GM18505 (cell line): ENCODE measurements around the gene HHAT.
"Not testable (repeated sequence)": the region's sequence is repeated elsewhere in the genome, so short reads cannot be mapped to it uniquely, and the experiment has no call there.

Experiments
- ATAC-seq: cut with Tn5 transposase; IDR thresholded peaks from one replicate; pipeline ENCODE4 v1.9.1; 2021; ENCODE audit not compliant: unreplicated experiment
- POLR2A ChIP-seq: IDR thresholded peaks from 4 replicates; pipeline ENCODE4 v1.6.1; 2011; ENCODE audit warnings: borderline replicate concordance; ENCODE audit not compliant: insufficient read depth, insufficient read length; ENCODE audit errors: extremely low read depth

HHAT gene

GRCh38 chr1:210645582-210646257 lies 317.0 kb downstream of the HHAT start:
- no peak for TF ChIP-seq POLR2A
- no peak for ATAC-seq

- TF ChIP-seq POLR2A = no peak
- no peak for ATAC-seq
These were observed 317.5 kb downstream of the HHAT start for GRCh38 chr1:210646258-210646616.

DNA sequence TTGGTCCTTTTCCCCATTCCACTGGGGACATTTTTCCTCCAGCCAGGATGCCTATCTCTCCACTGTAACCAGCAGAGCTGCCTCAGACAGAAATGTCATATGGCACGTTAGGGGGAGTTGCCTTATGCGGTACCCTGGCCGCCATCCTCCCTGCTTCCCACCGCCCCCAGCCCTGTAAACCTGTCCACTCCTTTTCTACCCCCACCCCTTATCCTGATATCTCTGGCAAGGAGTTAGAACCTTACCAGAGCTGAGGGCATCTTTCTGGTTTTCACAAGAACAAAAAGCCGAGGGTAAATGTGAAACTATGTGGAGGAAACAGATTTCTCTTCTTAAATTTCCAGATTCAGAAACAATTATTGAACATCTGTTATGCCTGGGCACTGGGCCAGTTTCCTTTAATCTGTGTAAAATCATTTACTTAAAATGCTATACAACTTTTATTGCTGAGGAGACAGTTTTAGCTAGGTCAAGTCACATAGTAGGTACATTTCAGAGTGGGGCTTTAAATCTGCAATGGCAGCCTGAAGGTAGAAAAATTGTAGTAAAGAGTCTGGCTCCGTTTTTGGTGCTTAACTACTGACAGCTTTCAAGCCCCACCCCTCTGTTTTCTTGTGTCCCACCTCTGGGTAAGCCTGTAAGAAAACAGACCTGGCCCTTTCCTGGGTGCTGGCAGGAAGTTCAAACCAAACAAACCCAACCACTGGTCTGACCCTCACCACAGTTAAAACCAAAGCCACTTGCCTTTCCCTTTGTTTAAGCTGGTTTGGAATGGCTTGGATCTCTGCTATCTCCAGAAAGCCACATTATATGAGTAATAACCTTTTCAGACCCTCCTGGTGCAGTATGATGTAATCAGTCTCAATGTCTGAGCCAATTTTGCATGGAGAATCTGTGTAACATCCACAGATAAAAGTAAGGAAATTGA lies 319.0 kb downstream of the HHAT start:
- TF ChIP-seq POLR2A = no peak

DNA sequence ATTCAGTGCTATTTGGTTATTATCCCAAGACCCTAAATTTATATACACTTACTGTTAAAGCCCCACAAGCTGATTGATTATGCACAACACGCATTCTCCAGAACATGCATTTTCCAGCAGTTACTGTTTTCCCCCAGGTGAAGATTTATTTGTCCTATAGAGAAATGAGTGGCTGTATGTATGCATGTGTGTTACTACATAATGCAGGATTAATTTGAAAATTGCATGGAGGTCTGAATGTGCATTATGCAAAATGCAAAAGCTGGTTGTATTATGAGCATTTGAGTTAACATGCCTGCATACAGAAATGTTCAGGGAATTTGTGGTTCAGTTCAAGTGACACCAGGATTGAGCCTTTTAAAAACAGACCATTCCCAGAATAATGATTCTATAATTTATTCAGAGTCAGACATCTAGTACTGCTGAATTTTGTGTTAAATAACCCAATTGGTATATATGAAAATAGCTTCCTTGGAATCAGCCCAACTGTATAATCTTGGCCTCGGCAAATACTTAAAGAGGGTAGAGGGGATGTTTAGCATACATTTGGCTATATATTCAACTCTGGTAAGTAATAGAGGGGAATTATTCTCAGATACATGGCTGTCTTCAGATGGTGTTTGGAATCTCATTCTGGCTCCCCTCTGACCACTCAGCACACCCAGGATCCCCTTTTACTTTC lies 320.0 kb downstream of the HHAT start:
- TF ChIP-seq POLR2A = no peak
- ATAC-seq = no peak

More for the DNA sequence above, 319.0 kb downstream of the HHAT start:
- ATAC-seq = no peak

DNA sequence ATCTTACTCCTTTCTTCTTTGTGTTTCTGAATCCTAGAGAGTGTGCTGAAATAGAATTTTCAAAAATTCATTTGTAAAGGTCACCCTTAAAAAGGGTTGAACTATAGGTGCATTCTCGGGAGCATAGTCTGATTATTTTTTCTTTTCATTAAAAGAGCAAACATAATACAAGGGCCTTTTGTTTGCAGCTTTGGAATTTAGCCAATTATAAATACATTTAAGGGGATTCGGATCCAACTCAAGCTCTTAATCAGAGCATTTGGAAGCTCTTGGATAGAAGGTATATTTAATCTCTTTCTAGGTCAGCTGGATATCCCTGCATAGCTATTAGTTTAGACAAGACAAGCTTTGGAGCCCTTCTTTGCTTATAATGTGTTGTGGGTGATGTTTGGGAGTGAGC lies 321.7 kb downstream of the HHAT start:
- no peak for TF ChIP-seq POLR2A
- no peak for ATAC-seq

DNA sequence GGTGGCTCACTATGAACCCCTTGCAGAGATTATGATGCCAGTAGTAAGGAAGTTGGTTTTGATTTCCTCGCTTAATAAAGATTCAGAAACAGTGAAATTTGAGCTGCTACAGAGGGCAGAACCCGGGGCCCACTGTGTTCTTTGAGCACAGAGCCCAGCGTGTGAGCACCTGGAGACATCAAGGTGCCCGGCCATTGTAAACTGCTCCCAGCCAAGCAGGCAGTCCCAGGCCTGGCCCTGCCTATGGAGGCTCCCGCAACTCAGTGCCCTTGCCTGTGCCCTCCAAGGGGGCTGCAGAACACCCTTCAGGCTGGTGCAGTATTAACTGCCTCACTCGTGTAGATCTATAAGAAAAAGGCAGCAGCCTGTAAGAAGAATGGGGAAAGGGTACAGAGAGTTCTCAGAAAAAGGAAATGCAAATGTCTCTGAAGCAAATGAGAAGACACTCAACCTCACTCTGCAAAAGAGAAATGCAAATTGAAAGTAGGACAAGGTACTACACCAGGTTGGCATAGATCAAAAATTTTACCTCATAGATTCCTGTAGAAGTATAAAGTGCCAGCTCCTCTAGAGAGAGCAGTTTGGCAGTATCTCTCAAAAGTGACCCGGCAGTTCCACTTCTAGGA lies 323.7 kb downstream of the HHAT start:
- no peak for ATAC-seq
- TF ChIP-seq POLR2A = no peak

DNA sequence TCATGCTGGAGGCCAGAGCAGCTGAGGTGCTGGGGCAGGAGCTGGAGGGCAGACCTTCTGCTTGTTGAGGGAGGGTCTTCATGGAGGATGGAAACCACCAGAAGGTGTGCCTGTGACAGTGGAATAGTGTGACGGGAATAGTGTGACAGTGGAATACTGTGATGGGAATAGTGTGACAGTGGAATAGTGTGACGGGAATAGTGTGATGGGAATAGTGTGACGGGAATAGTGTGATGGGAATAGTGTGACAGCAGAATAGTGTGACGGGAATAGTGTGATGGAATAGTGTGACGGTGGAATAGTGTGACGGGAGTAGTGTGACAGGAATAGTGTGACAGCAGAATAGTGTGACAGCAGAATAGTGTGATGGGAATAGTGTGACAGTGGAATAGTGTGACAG lies 325.1 kb downstream of the HHAT start:
- no peak for TF ChIP-seq POLR2A
- no peak for ATAC-seq

DNA sequence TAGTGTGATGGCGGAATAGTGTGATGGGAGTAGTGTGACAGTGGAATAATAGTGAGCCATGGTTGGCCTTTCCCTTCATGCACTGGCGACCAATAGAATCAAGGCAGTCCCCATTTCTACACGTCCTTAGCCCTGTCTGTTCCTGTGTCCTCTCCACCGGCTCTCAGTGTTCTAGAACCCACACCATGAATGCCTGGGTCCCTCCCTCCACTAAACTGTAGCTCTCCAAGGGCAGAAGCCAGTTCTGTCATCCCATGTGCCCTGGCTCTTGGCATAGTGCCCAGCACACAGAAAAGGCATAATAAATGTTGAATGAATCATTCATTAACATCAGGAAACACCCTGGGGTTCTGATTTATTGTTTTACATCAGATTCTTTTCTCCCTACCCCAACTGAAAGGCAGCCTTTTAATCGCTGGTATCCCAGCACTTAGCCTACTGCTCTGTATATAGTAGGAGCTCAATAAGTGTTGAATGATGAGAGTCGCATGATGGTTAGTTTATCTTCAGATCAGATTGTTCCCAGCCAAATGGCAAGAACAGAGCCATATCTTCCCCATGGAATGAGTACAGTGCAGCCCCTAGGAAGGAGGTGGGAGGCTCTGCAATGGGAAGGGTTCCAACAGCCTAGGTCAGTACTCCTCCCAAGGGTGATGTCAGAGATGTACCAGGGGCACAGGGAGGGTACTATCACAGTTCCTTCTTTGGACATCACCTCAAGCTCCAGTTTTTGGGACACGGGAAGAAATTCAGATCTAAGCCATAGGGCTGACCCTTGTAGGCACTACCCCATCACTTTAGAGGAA lies 325.7 kb downstream of the HHAT start:
- TF ChIP-seq POLR2A = no peak
- no peak for ATAC-seq

DNA sequence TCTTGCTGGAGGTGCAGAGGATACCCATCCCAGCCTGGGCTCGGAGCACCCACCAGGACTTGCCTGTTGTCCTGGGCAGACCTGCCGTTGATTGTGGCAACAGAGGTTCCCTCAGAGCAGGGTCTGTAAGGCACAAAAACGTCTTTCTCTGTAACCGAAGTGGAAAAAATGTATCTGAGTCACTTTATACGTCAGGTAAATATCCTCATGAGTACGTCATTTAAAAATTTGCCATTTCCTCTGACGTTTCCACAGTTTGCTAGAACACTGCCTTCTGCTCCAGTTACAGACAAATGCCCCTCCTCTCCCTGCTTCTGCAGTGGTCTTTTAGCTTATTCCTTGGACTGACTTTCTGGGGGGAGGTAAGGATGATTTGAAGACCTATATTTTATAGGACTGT lies 326.8 kb downstream of the HHAT start:
- TF ChIP-seq POLR2A = no peak

DNA sequence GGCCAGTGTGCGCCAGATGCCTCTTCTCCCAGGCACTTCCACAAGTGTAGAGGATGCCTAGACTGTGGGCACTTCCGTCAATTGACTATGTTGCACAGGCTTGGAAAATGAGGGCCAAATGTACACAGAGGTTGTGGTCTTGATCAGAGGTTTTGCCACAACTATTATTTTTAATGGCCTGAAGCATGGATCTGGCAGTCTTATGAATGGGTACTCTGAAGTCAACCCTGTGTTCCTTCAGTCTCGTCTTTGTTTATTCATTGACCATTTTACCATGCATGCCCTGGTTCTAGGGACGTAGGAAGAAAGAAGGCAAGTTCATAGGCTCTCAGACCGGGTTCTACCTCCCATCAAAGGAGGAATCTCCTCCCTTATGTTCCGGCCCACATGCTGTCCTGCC lies 329.1 kb downstream of the HHAT start:
- TF ChIP-seq POLR2A = no peak
- no peak for ATAC-seq

More for the DNA sequence above, 326.8 kb downstream of the HHAT start:
- no peak for ATAC-seq

DNA sequence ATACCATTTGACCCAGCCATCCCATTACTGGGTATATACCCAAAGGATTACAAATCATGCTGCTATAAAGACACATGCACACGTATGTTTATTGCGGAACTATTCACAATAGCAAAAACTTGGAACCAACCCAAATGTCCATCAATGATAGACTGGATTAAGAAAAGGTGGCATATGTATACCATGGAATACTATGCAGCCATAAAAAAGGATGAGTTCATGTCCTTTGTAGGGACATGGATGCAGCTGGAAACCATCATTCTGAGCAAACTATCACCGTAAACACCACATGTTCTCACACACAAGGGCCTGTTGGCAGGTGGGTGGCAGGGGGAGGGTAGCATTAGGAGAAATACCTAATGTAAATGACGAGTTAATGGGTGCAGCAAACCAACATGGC lies 332.8 kb downstream of the HHAT start:
- not testable (repeated sequence) for ATAC-seq

GRCh38 chr1:210662291-210663050 lies 333.8 kb downstream of the HHAT start:
- ATAC-seq = no peak
- no peak for TF ChIP-seq POLR2A
